HG03066 (cell line): Measurements from ENCODE around the gene RCL1.
"Not testable (repeated sequence)": the region's sequence is repeated elsewhere in the genome, so short reads cannot be mapped to it uniquely, and the experiment has no call there.

Experiments used
- ATAC-seq: cut with Tn5 transposase; IDR thresholded peaks from one replicate; pipeline ENCODE4 v1.9.1; 2021; ENCODE audit warnings: low read depth; ENCODE audit not compliant: unreplicated experiment

Gene RCL1

GRCh38 chr9:4792572-4793458 lies at the start of gene RCL1:
RCL1 (plus strand) TSS chr9:4792944; CDS start chr9:4793092, 148 bp downstream.
- peak; percentile 93 for ATAC-seq

GRCh38 chr9:4743131-4743875 lies 49.4 kb upstream of the RCL1 start:
- ATAC-seq: no peak

GRCh38 chr9:4746278-4747030 lies 46.3 kb upstream of the RCL1 start:
- ATAC-seq: no peak

- no peak for ATAC-seq
Measured at GRCh38 chr9:4748612-4749011, 44.1 kb upstream of the RCL1 start.

GRCh38 chr9:4750023-4750673 lies 42.6 kb upstream of the RCL1 start:
- no peak for ATAC-seq

- ATAC-seq: not testable (repeated sequence)
Measured at GRCh38 chr9:4754530-4754929, 38.2 kb upstream of the RCL1 start.

- no peak for ATAC-seq
Measured at GRCh38 chr9:4755026-4755609, 37.6 kb upstream of the RCL1 start.

GRCh38 chr9:4756420-4756819 lies 36.3 kb upstream of the RCL1 start:
- no peak for ATAC-seq

- ATAC-seq: no peak
Measured at GRCh38 chr9:4760122-4760521, 32.6 kb upstream of the RCL1 start.

- ATAC-seq: peak; percentile 92
Measured at GRCh38 chr9:4762108-4762885, 30.4 kb upstream of the RCL1 start.

- ATAC-seq: no peak
Measured at GRCh38 chr9:4762886-4763541, 29.7 kb upstream of the RCL1 start.

- no peak for ATAC-seq
Measured at GRCh38 chr9:4764033-4764432, 28.7 kb upstream of the RCL1 start.

GRCh38 chr9:4768681-4769080 lies 24.1 kb upstream of the RCL1 start:
- ATAC-seq: no peak

- ATAC-seq: no peak
Measured at GRCh38 chr9:4769321-4770080, 23.2 kb upstream of the RCL1 start.

GRCh38 chr9:4771788-4772187 lies 21.0 kb upstream of the RCL1 start:
- ATAC-seq: no peak

- no peak for ATAC-seq
Measured at GRCh38 chr9:4774209-4774608, 18.5 kb upstream of the RCL1 start.

- ATAC-seq: not testable (repeated sequence)
Measured at GRCh38 chr9:4774958-4775357, 17.8 kb upstream of the RCL1 start.

- ATAC-seq: no peak
Measured at GRCh38 chr9:4780651-4781050, 12.1 kb upstream of the RCL1 start.
